ENCODE results near the gene CLUH.

CLUH gene

GRCh38 chr17:2691965-2692780 is 19.4 kb downstream of the CLUH start:
- DNase-seq (ENCODE audit: low read depth): no peak
- TF ChIP-seq, protein P1, sequence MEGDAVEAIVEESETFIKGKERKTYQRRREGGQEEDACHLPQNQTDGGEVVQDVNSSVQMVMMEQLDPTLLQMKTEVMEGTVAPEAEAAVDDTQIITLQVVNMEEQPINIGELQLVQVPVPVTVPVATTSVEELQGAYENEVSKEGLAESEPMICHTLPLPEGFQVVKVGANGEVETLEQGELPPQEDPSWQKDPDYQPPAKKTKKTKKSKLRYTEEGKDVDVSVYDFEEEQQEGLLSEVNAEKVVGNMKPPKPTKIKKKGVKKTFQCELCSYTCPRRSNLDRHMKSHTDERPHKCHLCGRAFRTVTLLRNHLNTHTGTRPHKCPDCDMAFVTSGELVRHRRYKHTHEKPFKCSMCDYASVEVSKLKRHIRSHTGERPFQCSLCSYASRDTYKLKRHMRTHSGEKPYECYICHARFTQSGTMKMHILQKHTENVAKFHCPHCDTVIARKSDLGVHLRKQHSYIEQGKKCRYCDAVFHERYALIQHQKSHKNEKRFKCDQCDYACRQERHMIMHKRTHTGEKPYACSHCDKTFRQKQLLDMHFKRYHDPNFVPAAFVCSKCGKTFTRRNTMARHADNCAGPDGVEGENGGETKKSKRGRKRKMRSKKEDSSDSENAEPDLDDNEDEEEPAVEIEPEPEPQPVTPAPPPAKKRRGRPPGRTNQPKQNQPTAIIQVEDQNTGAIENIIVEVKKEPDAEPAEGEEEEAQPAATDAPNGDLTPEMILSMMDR (IDR thresholded peaks at IDR 0.05; ENCODE audit: low read length, missing control alignments): no peak
- no peak overlapping the region for H3K4me3 ChIP-seq (replicated peaks; ENCODE audit: low read depth, low read length)

DNA sequence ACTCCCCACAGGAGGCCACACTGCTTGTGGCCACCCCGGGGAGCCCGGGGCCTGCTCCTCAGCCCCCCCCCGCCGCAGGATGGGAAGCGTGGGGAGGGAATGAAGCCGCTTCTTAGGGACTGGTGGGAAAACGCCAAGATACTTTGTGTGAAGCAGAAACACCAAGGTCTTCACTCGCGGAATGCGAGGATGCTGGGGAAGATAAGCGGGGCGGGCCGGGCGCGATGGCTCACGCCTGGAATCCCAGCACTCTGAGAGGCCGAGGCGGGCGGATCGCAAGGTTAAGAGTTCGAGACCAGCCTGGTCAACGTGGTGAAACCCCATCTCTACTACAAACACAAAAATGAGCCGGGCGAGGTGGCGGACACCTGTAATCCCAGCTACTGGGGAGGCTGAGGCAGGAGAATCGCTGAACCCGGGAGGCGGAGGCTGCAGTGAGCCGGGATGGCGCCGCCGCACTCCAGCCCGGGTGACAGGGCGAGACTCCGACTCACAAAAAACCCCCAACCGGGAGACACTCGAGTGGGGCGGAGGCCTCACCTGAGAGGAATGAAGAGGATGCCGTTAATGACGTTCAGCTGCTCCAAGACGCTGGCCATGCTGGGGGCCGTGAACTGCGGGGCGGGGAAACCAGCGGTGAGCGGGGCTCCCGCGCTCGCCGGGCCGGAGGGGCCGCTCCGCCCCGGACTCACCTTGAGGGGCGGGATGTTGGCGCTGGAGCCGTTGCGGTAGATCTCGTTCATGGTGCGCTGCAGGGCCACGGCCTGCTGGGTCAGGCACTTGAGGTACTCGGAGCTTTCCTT is 20.3 kb downstream of the CLUH start:
- no peak for DNase-seq (ENCODE audit: low read depth)
- TF ChIP-seq, protein P1 (IDR thresholded peaks at IDR 0.05; ENCODE audit: low read length, missing control alignments): no peak

DNA sequence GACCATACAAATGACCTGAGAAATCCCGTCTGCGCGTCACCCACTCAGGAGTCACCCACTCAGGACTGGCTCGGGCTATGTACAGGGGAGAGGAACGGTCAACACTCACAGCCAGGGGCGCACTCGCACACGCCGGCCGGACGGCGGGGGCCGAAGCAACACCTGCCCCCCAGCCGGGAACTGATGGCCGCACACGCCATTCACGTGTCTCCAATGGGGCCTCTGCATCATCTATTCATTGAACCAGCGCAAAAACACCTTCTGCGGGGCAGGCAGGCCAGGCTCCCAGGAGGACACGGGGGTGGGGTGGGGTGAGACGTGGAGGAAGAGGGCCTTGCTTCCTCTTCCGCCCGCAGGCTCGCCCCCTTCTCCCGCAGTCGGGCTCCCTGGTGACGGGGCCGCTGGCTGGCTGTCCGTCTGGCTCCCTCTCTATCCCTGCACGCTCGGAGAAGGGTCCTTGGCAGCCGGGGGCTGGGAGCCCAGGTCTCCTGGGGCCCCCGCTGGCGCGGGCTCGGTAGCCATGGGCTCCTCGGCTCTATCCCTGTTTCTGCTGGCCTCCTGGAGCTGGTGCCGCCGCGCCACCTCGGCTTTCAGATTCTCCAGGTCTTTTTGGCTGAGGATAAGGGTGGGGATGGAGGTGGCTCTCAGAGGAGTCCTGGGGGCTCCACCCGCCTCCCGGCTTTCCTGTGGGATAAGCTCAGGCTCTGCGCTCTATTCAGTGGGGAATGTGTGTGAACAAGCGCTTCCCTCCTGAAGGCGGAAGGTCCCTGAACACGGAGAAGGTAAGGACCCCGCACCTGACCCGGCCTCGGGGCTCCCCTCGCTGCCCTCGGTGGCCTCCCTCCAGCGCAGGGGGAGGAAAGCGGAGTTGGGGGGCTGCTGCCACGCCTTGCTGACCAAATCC is 21.1 kb downstream of the CLUH start:
- TF ChIP-seq, protein P1 (IDR thresholded peaks at IDR 0.05; ENCODE audit: low read length, missing control alignments): no peak
- H3K4me3 ChIP-seq (replicated peaks; ENCODE audit: low read depth, low read length): no peak overlapping the region
- DNase-seq (ENCODE audit: low read depth): no peak

More for the DNA sequence above, 20.3 kb downstream of the CLUH start:
- no peak overlapping the region for H3K4me3 ChIP-seq (replicated peaks; ENCODE audit: low read depth, low read length)

- TF ChIP-seq, protein P1 (IDR thresholded peaks at IDR 0.05; ENCODE audit: low read length, missing control alignments): no peak
- no peak overlapping the region for H3K4me3 ChIP-seq (replicated peaks; ENCODE audit: low read depth, low read length)
- no peak for DNase-seq (ENCODE audit: low read depth)
These were observed 22.0 kb downstream of the CLUH start for GRCh38 chr17:2689411-2690164.

- H3K4me3 ChIP-seq (replicated peaks; ENCODE audit: low read depth, low read length): no peak overlapping the region
- TF ChIP-seq, protein P1 (IDR thresholded peaks at IDR 0.05; ENCODE audit: low read length, missing control alignments): no peak
- DNase-seq (ENCODE audit: low read depth): no peak
These were observed 22.9 kb downstream of the CLUH start for GRCh38 chr17:2688351-2689342.

Measured in fibroblast of pulmonary artery (primary cell).